IMR-90 (cell line): ENCODE measurements around the gene LECT2. TPM values are rescaled to one million over a fixed set of nuclear protein-coding genes. Genes with fewer than 3 reads are reported as not detected.
A peak's percentile ranks its signal among the peaks of the same experiment; 100 is the strongest.

Source experiments
- ATAC-seq: fragments of 200-7000 bp; cut with Tn5 transposase; 2 replicates; pipeline ENCODE4 v1.9.1; 2020; ENCODE audit warnings: low read depth, mild to moderate bottlenecking, moderate library complexity
- BruUV-seq: library from RNA; stranded (reverse); fragments of 400-500 nt; replicated peaks from 2 replicates; lab custom pipeline; 2021; lab: Mats Ljungman, UMichigan
- CTCF ChIA-PET: fragments of 300-600 bp; formaldehyde crosslinking; extraction: SDS; loops from one replicate; lab custom pipeline; 2021; ENCODE audit warnings: antibody characterized with exemption; lab: Yijun Ruan, JAX
- POLR2A ChIA-PET: fragments of 300-600 bp; sonication (Branson Sonifier 250); formaldehyde crosslinking; loops from one replicate; lab custom pipeline; 2022; ENCODE audit warnings: antibody characterized with exemption; ENCODE audit not compliant: unreplicated experiment; lab: Charles Lee
- DNase-seq: peaks from one replicate; pipeline ENCODE4 v3.0.0; 2013
- H2AFZ ChIP-seq: replicated peaks from 2 replicates; pipeline ENCODE3; 2013; ENCODE audit warnings: low read length, mild to moderate bottlenecking; ENCODE audit not compliant: poor library complexity
- H2AK5ac ChIP-seq: 2 replicates; pipeline ENCODE4 v1.6.1; 2013; ENCODE audit warnings: low read depth, low read length, inconsistent platforms
- H2AK9ac ChIP-seq: replicated peaks from 2 replicates; pipeline ENCODE3; 2013; ENCODE audit warnings: mild to moderate bottlenecking, low read depth, low read length, moderate library complexity; ENCODE audit not compliant: poor library complexity
- H2BK120ac ChIP-seq: 2 replicates; pipeline ENCODE4 v1.6.1; 2013; ENCODE audit warnings: low read depth, low read length, inconsistent platforms
- H2BK15ac ChIP-seq: 3 replicates; pipeline ENCODE4 v1.6.1; 2013; ENCODE audit warnings: low read depth, low read length, inconsistent platforms
- H2BK20ac ChIP-seq: 2 replicates; pipeline ENCODE4 v1.6.1; 2013; ENCODE audit warnings: low read depth, mild to moderate bottlenecking, inconsistent platforms, low read length, moderate library complexity
- H2BK5ac ChIP-seq: 2 replicates; pipeline ENCODE4 v1.6.1; 2013; ENCODE audit warnings: mild to moderate bottlenecking, low read depth, low read length, inconsistent platforms; ENCODE audit not compliant: poor library complexity, severe bottlenecking
- H3K14ac ChIP-seq: replicated peaks from 2 replicates; pipeline ENCODE4 v1.6.1; 2013; ENCODE audit warnings: low read depth, low read length, inconsistent platforms
- H3K18ac ChIP-seq: 2 replicates; pipeline ENCODE4 v1.6.1; 2013; ENCODE audit warnings: low read depth, low read length, control low read depth
- H3K23ac ChIP-seq: 2 replicates; pipeline ENCODE4 v1.6.1; 2013; ENCODE audit warnings: low read depth, low read length, inconsistent platforms
- H3K27ac ChIP-seq: 2 replicates; pipeline ENCODE4 v1.5.1; 2013; ENCODE audit warnings: mild to moderate bottlenecking, control low read depth, low read length; ENCODE audit not compliant: insufficient read depth
- H3K27me3 ChIP-seq: 2 replicates; pipeline ENCODE4 v1.6.1; 2013; ENCODE audit warnings: low read length; ENCODE audit not compliant: control insufficient read depth, insufficient read depth
- H3K36me3 ChIP-seq: 2 replicates; pipeline ENCODE4 v1.6.1; 2013; ENCODE audit warnings: low read length, mixed read lengths; ENCODE audit not compliant: control insufficient read depth, insufficient read depth
- H3K4ac ChIP-seq: 2 replicates; pipeline ENCODE4 v1.6.1; 2013; ENCODE audit warnings: low read depth, low read length, inconsistent platforms
- H3K4me1 ChIP-seq: 2 replicates; pipeline ENCODE4 v1.6.1; 2013; ENCODE audit warnings: low read length, mixed read lengths; ENCODE audit not compliant: control insufficient read depth, insufficient read depth
- H3K4me2 ChIP-seq: 2 replicates; pipeline ENCODE4 v1.6.1; 2013; ENCODE audit warnings: low read depth, mild to moderate bottlenecking, control low read depth, low read length, moderate library complexity
- H3K4me3 ChIP-seq: 2 replicates; pipeline ENCODE4 v1.5.1; 2013; ENCODE audit warnings: low read depth, mild to moderate bottlenecking, control low read depth, low read length, moderate library complexity; ENCODE audit not compliant: insufficient read depth
- H3K56ac ChIP-seq: 2 replicates; pipeline ENCODE4 v1.6.1; 2013; ENCODE audit warnings: low read length, inconsistent platforms; ENCODE audit not compliant: insufficient read depth; ENCODE audit errors: extremely low read depth
- H3K79me1 ChIP-seq, 2 experiments: 2 replicates each; pipeline ENCODE4 v1.6.1; 2013; ENCODE audit warnings: low read length in 2 of 2, inconsistent platforms in 1 of 2, low read depth in 1 of 2
- H3K9ac ChIP-seq: 2 replicates; pipeline ENCODE4 v1.6.1; 2013; ENCODE audit warnings: low read depth, low read length, control low read depth
- H3K9me1 ChIP-seq: 2 replicates; pipeline ENCODE4 v1.6.1; 2013; ENCODE audit warnings: low read length, inconsistent platforms; ENCODE audit not compliant: insufficient read depth
- H3K9me3 ChIP-seq: 2 replicates; pipeline ENCODE4 v1.6.1; 2013; ENCODE audit warnings: low read length; ENCODE audit not compliant: control insufficient read depth, insufficient read depth
- H4K20me1 ChIP-seq: 2 replicates; pipeline ENCODE4 v1.6.1; 2013; ENCODE audit warnings: low read length, inconsistent platforms; ENCODE audit not compliant: insufficient read depth
- H4K5ac ChIP-seq: 2 replicates; pipeline ENCODE4 v1.6.1; 2013; ENCODE audit warnings: mild to moderate bottlenecking, low read depth, low read length, control low read depth
- H4K8ac ChIP-seq, 2 experiments: 2 replicates each; pipeline ENCODE4 v1.6.1; 2013; ENCODE audit warnings: low read depth in 2 of 2, low read length in 2 of 2, control low read depth in 1 of 2, inconsistent platforms in 1 of 2
- H4K91ac ChIP-seq: 2 replicates; pipeline ENCODE4 v1.6.1; 2013; ENCODE audit warnings: low read depth, low read length, inconsistent platforms; ENCODE audit not compliant: insufficient read depth
- BHLHE40 ChIP-seq: fragments of 150-350 bp; IDR thresholded peaks from 2 replicates; pipeline ENCODE4 v1.6.1; 2016; ENCODE audit warnings: mild to moderate bottlenecking, low read depth, low read length
- CHD1 ChIP-seq: IDR thresholded peaks from 2 replicates; pipeline ENCODE4 v1.6.1; 2012; ENCODE audit warnings: low read depth, low read length, improper control_type of control experiment
- FOS ChIP-seq: fragments of 150-350 bp; IDR thresholded peaks from 2 replicates; pipeline ENCODE4 v1.6.1; 2016; ENCODE audit warnings: low read depth, low read length
- MAFK ChIP-seq: IDR thresholded peaks from 2 replicates; pipeline ENCODE4 v1.6.1; 2012; ENCODE audit warnings: low read depth, low read length, improper control_type of control experiment
- MAZ ChIP-seq: IDR thresholded peaks from 2 replicates; pipeline ENCODE4 v1.6.1; 2012; ENCODE audit warnings: low read depth, mild to moderate bottlenecking, low read length, improper control_type of control experiment, moderate library complexity, borderline replicate concordance
- MXI1 ChIP-seq: IDR thresholded peaks from 2 replicates; pipeline ENCODE4 v1.6.1; 2012; ENCODE audit warnings: low read depth, mild to moderate bottlenecking, low read length, moderate library complexity, borderline replicate concordance
- NFE2L2 ChIP-seq: fragments of 150-350 bp; IDR thresholded peaks from 2 replicates; pipeline ENCODE4 v1.6.1; 2016; ENCODE audit warnings: low read depth, mild to moderate bottlenecking, low read length
- POLR2A ChIP-seq: IDR thresholded peaks from 2 replicates; pipeline ENCODE4 v1.6.1; 2012; ENCODE audit warnings: mild to moderate bottlenecking, low read depth, low read length
- RAD21 ChIP-seq: IDR thresholded peaks from 2 replicates; pipeline ENCODE4 v1.6.1; 2012; ENCODE audit warnings: low read length, improper control_type of control experiment
- RCOR1 ChIP-seq: IDR thresholded peaks from 2 replicates; pipeline ENCODE4 v1.6.1; 2012; ENCODE audit warnings: mild to moderate bottlenecking, low read length, improper control_type of control experiment; ENCODE audit not compliant: insufficient replicate concordance
- SMC3 ChIP-seq: fragments of 150-350 bp; IDR thresholded peaks from 2 replicates; pipeline ENCODE4 v1.6.1; 2016; ENCODE audit warnings: low read depth, mild to moderate bottlenecking, antibody characterized with exemption, low read length, moderate library complexity
- WGBS, 2 experiments: methylation state at CpG; one replicate each; pipeline versions ENCODE4 v1.1.5 to v1.1.7; 2013; ENCODE audit warnings: missing lambda C conversion rate in 2 of 2; ENCODE audit not compliant: insufficient read length in 1 of 2; ENCODE audit errors: extremely low coverage in 2 of 2; 5-methylcytosine and 5-hydroxymethylcytosine counted together
- dilution Hi-C: fragments of 300-500 bp; cut with HindIII; formaldehyde crosslinking; loops from one replicate; pipeline ENCODE4 v1.14.3; 2018; ENCODE audit warnings: low sequenced_read_pairs; ENCODE audit not compliant: unreplicated experiment
- in situ Hi-C: fragments of 300-500 bp; cut with MboI; formaldehyde crosslinking; loops from 3 replicates; pipeline ENCODE4 v1.14.3; 2019; ENCODE audit warnings: low sequenced_read_pairs, inconsistent platforms, mixed read lengths
- intact Hi-C: fragments of 100-400 bp; cut with micrococcal nuclease; formaldehyde crosslinking; loops from 2 replicates; pipeline ENCODE4 v1.10.0; 2022
- polyA plus RNA-seq, 3 experiments: library from polyadenylated mRNA; depleted of rRNA; stranded (reverse); fragments of >200 nt; gene quantifications; 2 replicates each; pipeline ENCODE4 v1.2.3, GENCODE V29; 2012; ENCODE audit warnings: low replicate concordance in 1 of 3
- total RNA-seq: library from RNA; depleted of rRNA; stranded (reverse); fragments of >200 nt; gene quantifications from 2 replicates; pipeline ENCODE4 v1.2.3, GENCODE V29; 2012
- TF ChIP-seq, protein P1 (sequence below): fragments of 150-350 bp; IDR thresholded peaks from 2 replicates; pipeline ENCODE4 v1.6.1; 2017; ENCODE audit warnings: mild to moderate bottlenecking, antibody characterized with exemption, low read length, low read depth
- TF ChIP-seq, protein P2 (sequence below): conservative IDR thresholded peaks from 2 replicates; pipeline ENCODE4 v1.5.1; 2012; ENCODE audit warnings: mild to moderate bottlenecking, low read depth, low read length, improper control_type of control experiment

Gene LECT2
- total and polyA plus RNA-seq, 2 of the 4 experiments (the other 2 are of a cell fraction): not detected

DNA sequence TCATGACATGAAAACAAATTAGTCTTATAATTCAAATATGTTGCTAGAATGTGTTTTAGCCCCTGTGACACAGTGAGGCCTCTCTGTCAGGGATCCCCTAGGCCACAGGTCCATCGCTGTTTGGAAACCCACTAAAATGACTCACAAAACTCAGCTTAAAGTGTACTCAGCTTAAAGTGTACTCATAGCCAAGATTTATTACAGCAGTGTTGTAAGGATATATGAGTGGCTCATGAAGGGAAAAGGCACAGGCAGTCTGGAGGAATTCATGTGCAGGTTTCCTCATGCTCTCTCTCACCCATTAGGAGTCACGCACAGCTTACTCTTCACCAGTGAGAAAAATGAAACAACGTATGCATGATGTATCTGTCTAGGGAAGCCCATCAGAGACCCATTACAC is 49.7 kb upstream of the LECT2 start (continued):
- TF ChIP-seq CHD1: no peak

DNA sequence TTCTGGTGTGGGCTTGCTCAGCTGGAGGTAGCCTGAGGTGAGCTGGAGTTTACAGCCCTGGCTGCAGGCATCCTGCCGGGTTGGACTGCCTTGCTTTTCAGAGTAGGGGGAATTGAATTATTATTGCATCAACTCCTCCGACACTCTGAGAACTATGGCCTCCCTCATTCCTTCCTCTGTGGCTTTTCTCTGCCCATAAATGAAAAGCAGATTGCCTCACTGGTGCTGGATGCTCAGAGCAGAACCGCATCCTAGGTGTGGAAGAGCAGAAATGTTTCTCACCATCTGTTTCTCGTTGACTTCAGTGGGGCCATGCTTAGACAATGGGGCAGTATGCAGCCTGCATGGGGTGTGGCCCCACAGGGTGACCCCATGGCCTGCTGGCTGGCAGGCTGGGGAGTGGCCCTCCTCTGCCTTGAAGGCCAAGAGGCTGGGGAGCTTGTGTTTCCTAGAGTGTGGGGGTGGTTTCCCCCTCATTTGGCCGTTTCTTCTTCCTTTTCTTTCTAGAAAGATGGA is 46.7 kb upstream of the LECT2 start:
- Histone ChIP-seq H3K79me1 (peaks cover 0 to 22% of the 10 kb centered on the region in 2 experiments; a peak in 2 of 4 replicates), H3K27ac (peak overlapping the region; percentile 49; the same call in 1 of the 2 replicates), H4K91ac (peak overlapping the region; percentile 70), H3K36me3 (no peaks in the 10 kb centered on the region), H2AK5ac (peak overlapping the region; percentile 91), H3K4me3 (no peak overlapping the region), H3K4ac (peak overlapping the region; percentile 70), H2AK9ac (no peak overlapping the region), H4K8ac (peak overlapping the region; percentile 29 to 44; a peak in 3 of 4 replicates), H3K23ac (no peak overlapping the region; the same call in 1 of the 2 replicates), H3K18ac (peak overlapping the region; percentile 45), H3K4me1 (peaks cover 33% of the 10 kb centered on the region), H3K14ac (peak overlapping the region; percentile 20; the same call in 1 of the 2 replicates), H3K9me1 (peaks cover 31% of the 10 kb centered on the region), H3K9me3 (no peaks in the 10 kb centered on the region), H3K9ac (no peak overlapping the region), H3K27me3 (no peaks in the 10 kb centered on the region), H2BK15ac (peak overlapping the region; percentile 88; the same call in 2 of the 3 replicates), H3K4me2 (no peak overlapping the region), H4K5ac (peak overlapping the region; percentile 27), H3K56ac (no peak overlapping the region), H2BK5ac (peak overlapping the region; percentile 37), H2AFZ (no peak overlapping the region), H2BK20ac (peak overlapping the region; percentile 63), H2BK120ac (peak overlapping the region; percentile 95), H4K20me1 (no peaks in the 10 kb centered on the region)
- DNase-seq (peak; percentile 35), ATAC-seq (no peak)
- in situ Hi-C loops (no loop called here), intact Hi-C loops (no loop called here), dilution Hi-C loops (no loop called here)
- WGBS, 2 experiments: 38% methylated on average over 1 of the region's 5 CpGs; no CpG with 5 or more reads in 1 of the 2 experiments
- BruUV-seq: no TSS peak
- CTCF ChIA-PET: no interaction called here
- TF ChIP-seq POLR2A (no peak), FOS (no peak), NFE2L2 (no peak), BHLHE40 (no peak), CHD1 (no peak), RAD21 (no peak), RCOR1 (no peak), MAFK (no peak), MAZ (no peak), SMC3 (no peak), MXI1 (no peak)
- TF ChIP-seq, protein P1, sequence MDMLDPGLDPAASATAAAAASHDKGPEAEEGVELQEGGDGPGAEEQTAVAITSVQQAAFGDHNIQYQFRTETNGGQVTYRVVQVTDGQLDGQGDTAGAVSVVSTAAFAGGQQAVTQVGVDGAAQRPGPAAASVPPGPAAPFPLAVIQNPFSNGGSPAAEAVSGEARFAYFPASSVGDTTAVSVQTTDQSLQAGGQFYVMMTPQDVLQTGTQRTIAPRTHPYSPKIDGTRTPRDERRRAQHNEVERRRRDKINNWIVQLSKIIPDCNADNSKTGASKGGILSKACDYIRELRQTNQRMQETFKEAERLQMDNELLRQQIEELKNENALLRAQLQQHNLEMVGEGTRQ: no peak
- TF ChIP-seq, protein P2, sequence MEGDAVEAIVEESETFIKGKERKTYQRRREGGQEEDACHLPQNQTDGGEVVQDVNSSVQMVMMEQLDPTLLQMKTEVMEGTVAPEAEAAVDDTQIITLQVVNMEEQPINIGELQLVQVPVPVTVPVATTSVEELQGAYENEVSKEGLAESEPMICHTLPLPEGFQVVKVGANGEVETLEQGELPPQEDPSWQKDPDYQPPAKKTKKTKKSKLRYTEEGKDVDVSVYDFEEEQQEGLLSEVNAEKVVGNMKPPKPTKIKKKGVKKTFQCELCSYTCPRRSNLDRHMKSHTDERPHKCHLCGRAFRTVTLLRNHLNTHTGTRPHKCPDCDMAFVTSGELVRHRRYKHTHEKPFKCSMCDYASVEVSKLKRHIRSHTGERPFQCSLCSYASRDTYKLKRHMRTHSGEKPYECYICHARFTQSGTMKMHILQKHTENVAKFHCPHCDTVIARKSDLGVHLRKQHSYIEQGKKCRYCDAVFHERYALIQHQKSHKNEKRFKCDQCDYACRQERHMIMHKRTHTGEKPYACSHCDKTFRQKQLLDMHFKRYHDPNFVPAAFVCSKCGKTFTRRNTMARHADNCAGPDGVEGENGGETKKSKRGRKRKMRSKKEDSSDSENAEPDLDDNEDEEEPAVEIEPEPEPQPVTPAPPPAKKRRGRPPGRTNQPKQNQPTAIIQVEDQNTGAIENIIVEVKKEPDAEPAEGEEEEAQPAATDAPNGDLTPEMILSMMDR: no peak
- POLR2A ChIA-PET: no interaction called here
